NCI-H1694 (cell line): ENCODE measurements around the gene C10orf67.
"Not testable (repeated sequence)": the region's sequence is repeated elsewhere in the genome, so short reads cannot be mapped to it uniquely, and the experiment has no call there.

Experiments used
- DNase-seq: peaks from one replicate; lab custom pipeline; 2025; lab: John Stamatoyannopoulos, UW

Gene C10orf67

DNA sequence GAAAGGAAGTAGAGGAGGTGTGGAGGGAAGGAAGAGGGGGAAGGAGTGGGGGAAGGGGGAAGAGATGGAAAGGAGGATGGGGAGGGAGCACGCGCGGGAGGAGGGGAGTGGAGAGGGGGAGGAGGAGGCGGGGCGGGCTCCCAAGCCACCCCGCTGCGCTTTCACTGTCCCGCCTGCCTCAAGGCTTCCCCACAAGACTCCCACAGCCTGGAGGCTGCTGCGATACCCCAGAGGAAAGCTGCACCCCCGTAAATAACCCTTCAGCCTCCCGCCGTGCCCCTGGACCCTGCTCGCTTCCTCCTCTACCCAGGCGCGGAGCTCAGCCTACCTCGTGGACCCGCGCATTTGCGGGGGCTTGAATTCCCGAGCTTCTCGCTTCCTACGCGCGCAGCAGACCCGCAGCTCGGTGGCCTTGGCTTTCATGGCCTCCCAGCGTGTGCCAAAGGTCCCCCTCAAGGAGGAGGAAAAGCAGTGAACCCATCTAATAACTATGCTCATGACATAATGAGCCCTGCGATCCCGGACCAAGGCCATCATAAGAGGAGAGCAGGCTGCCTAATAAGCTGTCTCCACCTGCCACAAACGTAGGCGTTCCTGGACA, at the start of gene C10orf67:
Gene C10orf67 (minus strand): TSS at position 557 of the 601 bp plus-strand sequence. CDS start 23 bp downstream, at position 534.
- DNase-seq, result no peak

DNA sequence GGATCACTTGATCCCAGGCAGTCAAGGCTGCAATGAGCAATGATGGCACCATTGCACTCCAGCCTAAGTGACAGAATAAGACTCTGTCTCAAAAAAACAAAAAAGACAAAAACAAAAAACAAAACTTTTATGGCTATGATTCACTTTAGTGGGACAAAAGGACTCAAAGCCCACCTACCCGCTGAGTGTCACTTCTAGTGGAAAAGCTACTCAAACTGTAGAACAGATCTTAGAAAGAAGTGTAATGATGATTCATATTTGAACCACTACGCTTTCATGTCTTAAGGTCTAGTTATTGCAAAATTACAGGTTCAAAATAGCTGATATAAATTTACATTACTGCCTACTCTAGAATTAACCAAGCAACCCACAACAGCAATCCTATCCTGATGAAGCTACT, 47.2 kb upstream of the C10orf67 start:
- no peak for DNase-seq

DNA sequence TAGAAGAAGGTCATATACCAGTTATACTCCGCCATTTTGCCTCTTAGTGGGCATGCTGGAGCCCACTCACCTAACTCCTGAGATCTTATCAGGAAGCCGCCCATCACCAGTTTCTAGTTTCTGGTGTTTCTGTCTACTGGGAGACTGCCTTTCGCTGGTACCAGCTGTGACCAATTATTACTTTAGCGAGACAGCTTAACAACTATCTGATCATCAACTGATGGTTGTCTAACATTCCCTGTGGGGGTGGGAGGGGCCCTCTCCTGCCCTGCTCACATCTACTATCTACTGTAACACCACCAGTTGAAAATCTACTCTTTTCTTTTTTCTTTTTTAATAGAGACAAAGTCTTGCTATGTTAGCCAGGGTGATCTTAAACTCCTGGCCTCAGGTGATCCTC, 46.2 kb upstream of the C10orf67 start:
- DNase-seq, result no peak

DNA sequence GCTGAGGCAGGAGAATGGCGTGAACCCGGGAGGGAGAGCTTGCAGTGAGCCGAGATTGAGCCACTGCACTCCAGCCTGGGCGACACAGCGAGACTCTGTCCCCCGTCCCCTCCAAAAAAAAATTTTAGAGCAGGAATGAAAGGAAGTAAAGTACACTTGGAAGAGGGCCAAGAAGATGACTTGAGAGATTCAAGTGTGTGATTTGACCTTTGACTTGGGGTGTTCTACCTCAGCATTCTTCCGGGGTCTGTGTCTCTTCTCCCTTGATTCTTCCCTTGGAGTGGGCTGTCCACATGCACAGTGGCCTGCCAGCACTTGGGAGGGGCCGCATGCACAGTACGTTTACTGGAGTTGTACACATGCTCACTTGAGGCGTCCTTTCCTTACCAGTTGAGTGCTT, 45.8 kb upstream of the C10orf67 start:
- not testable (repeated sequence) for DNase-seq

DNA sequence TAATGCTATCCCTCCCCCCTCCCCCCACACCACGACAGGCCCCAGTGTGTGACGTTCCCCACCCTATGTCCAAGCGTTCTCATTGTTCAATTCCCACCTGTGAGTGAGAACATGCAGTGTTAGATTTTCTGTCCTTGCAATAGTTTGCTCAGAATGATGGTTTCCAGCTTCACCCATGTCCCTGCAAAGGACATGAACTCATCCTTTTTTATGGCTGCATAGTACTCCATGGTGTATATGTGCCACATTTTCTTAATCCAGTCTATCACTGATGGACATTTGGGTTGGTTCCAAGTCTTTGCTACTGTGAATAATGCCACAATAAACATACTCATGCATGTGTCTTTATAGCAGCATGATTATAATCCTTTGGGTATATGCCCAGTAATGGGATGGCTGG, 42.9 kb upstream of the C10orf67 start:
- DNase-seq, result not testable (repeated sequence)

DNA sequence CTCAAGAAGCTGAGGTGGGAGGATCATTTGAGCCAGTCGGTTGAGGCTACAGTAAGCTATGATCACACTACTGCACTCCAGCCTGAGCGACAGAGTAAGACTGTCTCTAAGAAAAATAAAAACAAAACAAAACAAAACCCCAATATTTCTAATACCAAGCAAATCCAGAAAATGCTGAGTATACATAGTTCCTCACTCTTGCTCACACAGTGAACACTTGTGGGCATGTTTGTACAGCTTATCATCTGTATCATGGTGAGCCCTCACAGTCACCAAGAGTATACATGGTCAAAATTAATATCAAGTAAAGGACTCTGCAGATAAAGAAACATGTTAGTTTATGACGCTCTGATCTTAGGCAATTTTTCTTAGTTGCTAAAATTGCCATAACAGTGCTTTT, 41.5 kb upstream of the C10orf67 start:
- no peak for DNase-seq

DNA sequence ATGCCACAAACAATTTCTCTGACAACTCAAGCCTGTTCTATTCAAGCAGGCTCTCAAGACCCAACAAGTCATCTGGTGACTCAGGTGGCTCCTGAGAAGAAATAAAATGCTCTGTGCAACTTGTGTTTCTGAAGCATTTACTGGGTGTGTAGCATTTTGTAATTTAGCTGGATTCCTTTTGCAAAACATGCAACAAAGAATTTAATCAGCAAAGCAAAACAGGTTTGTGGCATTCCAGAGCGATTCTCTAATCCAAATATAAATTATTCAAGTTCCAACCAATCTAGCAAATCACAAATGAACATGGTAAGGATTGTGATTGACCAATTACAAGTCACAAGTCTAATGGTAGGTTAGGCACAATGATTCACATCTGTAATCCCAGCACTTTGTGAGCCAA, 39.8 kb upstream of the C10orf67 start:
- DNase-seq, result no peak

DNA sequence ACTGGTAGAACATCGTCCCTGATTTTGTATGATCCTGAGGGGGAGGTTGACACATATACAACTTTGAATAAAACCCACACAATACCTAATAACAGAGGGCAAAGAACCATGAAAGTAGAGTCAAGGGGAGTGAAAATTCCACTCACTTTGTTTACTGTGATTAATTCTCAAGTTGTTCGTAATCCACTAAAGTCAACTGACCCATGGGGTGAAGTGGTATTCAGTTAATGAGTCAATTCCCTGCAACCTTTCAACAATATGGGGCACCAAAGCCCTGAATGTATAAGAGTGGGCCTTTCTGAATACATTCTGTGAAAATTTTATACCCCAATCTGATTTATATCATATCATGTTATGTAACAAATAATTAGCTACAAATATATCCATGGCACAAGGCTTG, 39.0 kb upstream of the C10orf67 start:
- no peak for DNase-seq

DNA sequence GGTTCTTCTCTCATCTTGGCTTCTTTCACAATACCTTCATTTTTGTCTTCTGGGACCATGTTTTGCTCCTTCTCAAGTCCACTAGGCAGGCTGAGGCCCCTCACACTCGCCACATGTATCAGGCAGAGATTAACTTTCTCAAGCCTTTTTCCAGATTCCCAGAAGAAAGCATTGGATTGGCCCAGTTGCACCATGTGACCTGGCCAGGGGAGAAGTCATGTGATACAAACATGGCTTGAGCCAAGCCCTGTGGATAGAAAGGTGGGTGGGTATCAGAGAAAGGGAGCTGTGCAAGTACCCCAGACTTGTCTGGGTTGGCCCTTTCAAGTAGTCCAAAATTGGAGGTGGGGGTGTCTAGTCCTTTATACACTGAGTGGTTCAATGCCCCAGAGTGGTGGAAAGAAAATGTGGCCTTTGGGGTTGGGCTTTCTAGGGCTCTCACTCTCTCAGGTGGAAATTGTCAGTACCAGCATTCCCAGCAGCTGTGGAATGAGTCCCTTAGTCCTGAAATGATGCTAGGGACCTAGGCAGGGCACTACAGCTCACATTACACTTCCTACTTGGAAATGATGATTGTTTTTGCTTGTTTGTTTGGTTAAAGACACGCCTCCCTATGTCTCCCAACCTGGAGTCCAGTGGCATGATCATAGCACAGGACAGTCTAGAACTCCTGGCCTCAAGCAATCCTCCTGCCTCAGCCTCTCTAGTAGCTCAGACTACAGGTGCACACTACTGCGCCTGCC, 36.9 kb upstream of the C10orf67 start:
- no peak for DNase-seq

DNA sequence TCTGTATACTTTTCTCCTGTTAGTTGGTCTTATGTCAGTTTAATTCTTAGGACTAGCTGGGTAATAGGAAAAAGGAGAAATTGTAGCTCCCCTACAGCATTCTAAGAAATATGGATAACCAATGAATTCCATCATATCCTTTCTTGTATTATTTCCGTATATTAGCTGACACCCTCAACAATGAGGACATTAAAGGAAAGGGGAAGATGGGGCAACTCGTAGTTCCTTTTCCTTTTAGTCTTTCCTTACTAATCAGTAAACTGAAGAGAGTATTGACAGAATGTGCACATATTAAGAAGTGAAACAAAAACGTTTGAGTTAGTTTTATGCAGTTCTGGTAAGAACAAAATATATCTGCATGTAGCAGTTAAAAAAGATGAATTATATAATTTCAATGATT, 35.1 kb upstream of the C10orf67 start:
- no peak for DNase-seq

DNA sequence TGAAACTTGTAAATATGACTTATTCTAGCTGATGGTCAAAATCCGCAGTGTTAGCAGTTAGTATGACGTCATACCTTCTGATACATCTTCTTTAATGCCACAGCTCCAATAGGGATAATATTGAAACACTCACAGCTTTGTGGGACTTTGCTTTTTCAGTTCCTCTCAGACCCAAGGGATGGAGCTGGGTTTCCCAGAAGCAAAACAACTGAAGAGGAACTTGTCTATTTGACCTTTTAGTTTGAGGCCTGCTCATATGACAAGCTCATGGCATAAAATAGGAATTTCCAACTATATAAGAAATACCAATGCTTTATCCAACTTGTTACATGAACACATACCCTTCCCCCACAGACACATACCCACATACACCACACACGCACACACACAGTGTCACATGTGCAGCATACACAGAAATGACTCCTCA, 31.6 kb upstream of the C10orf67 start:
- DNase-seq, result no peak

DNA sequence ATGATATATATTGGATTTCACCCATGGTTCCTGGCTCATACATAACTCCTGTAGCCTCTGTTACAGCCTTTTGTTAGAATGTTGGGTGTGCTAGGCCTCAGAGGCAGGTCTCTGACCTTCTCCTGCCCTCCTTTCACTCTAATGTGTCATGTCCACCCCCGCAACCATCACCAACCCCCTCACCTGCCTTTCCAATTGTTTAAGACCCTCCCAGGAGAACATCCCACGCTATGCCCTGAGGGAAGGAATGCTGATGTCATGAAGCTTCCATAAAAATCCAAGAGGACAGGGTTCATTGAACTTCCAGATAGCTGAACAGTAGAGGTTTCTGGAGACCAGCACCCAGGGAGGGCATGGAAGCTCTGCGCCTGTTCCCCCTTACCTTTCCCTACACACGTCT, 30.8 kb upstream of the C10orf67 start:
- no peak for DNase-seq

DNA sequence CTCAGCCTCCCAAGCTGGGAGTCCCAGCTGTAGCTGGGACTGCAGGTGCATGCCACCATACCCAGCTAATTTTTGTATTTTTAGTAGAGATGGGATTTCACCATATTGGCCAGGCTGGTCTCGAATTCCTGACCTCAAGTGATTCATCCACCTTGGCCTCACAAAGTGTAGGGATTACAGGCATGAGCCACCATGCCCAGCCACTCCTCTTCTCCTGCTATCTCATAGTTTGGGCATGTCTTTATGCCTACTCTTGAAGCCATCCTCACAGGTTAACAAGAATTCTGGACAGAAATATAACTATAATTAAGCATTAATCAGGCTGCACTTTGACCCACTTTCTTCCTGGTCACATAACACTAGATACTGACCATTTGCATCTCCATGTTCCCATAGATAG, 28.6 kb upstream of the C10orf67 start:
- no peak for DNase-seq

DNA sequence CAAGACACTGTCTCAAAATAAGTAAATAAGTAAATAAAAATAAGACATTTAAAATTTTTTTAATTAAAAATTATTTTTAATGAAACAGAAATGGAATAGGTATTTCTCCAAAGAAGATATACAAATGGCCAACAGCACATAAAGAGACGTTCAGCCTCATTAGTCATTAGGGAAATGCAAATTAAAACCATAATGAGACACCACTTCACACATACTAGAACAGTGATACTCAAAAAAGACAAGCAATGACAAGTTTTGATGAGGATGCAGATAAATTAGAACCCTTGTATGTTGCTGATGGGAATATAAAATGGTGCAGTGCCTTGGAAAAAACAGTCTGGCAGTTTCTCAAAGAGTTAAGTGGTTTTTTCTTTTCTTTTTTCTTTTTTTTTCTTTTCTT, 26.5 kb upstream of the C10orf67 start:
- no peak for DNase-seq

DNA sequence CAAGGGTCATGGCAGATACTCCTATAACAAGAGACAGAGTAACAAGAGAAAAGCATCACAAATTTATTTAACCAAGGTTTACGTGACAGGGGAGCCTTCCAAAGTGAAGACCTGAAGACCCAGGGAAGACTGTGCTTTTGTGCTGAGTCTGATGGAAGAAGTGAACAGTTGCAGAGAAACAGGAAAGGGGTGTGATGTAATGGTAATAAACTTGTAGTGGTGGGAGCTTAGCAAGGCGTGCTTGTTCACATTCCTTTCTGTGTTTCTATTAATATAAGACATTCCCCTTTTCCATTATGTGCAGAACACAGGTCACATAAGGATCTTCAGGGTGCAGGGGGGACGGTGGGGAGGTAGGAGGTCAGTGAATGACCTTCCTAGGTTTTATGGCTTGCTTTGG, 25.5 kb upstream of the C10orf67 start:
- no peak for DNase-seq

DNA sequence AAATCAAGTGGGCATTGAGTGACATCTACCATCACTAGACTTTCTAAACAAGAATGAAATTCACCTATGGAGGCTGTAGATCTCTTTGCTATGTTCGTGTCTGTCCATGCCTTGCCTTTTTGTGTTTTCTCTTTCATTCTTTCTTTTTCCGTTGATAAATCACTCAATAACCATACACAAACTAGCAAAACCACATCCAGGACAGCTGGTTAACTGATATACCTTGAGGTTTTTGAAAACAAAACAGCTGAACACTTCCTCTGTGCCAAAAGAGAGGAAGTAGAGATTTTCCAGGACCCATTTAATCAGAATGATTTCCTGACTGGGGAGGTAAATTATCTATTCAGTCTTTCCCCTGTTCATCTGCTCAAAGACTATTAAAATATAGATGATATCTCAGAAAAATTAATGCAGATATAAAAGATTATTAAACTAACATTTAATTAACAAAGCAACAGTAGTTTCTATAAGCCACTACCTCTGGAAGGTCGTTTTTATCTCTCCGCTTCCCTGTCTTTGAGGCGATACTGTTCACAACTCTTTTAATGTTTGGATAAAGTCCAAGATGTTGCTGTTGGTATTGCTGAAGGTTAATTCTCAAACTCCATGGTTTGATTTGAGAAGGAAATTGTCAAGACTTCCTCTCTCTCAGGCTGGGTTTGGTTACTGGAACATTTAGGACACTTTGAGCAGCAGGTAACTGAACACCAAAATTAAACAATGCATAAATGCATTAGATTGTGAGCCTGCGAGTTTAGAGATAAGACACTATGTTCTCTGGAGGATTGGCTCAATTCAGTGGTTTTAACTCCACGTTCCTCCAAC, 24.4 kb upstream of the C10orf67 start:
- no peak for DNase-seq

DNA sequence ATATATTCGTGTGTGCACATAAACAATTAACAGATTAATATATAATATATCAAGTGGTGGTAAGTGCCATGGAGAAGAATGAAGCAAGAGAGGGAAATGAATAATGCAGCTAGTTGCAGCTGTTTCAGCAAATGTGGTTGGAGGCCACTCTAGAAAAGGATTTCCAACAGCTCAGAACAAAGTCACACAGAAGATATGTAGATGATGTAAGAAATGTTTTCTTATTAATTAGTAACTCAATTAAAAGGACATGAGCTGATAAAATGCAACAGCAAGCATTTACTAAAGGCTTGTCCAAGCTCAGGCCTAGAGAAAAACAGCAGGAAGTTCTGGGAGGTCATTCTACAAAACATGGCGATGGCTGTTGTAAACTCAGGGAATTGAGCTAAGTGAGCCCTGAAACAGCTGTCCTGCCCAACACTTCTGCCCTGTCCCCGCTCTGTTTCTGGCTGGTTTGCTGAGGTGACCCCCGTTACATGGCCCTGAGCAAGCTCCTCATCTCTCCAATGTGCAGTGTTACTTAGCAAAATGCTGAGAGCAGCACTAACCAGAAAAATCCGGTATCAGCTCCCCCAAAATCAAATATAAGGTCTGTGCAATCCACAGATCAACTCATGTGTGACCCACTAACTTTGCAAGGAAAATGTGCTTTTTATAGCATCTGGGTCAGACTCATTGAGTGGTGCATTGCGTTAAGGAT, 23.4 kb upstream of the C10orf67 start:
- DNase-seq, result no peak

DNA sequence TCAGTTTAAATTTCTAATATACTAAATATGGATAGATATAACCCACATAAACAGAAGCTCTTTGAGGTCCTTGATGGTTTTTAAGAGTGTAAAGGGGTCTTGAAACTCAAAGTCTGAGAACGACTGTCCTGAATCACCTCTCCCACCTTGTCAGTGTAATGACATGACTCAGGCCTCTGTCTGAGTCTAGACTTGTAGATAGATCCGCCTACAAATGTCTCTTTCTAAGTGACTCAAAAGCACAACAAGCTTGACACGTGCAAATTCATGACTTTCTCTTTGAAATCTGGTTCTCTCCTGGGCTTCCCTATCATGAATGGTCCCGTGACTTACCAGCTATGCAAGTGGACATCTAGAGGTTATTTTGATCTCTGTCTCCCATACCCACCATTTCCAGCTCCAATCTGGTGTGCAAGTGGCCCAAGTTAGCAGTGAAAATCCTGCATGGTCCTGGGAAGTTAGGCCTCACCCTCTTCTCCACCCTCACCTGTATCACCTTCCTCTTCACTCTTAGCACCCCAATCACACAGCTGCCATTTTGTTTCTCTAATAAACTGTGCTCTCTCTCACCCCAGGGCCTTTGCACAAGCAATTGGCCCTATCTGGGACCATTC, 20.9 kb upstream of the C10orf67 start:
- not testable (repeated sequence) for DNase-seq

DNA sequence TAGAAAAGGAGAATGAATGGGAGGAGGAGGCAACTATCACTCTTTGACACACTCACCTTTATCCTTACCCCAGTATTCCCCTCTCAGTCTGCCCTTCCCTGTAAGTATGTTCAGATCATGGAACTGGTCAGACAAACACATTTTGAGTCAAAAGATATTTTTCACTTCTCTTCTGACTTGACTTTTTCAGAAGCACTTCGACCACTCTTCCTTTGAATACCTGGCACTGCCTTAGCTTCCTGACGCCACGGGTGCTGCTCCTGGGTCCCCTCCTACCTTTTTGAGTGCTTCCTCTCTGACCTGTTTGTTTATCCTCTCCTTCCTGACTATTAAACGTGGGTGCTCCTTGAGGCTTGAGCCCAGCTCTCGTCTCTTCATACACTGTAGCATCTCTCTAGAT, 19.8 kb upstream of the C10orf67 start:
- no peak for DNase-seq

DNA sequence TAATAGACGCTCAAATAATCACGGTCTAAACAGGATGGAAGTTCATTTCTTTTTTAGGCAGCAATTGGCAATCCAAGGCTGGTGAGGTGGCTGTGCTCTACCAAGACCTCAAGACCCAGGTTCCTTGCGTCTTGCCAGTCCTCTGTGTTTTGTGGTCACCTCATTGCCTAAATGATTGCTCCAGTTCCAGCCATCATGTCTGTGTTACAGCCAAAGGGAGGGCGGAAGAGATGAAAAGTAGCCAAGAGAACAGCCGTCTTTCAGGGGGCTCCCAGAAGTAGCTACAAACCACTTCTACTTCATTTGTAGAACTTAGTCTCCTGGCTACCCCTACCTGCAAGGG, 19.2 kb upstream of the C10orf67 start:
- no peak for DNase-seq

DNA sequence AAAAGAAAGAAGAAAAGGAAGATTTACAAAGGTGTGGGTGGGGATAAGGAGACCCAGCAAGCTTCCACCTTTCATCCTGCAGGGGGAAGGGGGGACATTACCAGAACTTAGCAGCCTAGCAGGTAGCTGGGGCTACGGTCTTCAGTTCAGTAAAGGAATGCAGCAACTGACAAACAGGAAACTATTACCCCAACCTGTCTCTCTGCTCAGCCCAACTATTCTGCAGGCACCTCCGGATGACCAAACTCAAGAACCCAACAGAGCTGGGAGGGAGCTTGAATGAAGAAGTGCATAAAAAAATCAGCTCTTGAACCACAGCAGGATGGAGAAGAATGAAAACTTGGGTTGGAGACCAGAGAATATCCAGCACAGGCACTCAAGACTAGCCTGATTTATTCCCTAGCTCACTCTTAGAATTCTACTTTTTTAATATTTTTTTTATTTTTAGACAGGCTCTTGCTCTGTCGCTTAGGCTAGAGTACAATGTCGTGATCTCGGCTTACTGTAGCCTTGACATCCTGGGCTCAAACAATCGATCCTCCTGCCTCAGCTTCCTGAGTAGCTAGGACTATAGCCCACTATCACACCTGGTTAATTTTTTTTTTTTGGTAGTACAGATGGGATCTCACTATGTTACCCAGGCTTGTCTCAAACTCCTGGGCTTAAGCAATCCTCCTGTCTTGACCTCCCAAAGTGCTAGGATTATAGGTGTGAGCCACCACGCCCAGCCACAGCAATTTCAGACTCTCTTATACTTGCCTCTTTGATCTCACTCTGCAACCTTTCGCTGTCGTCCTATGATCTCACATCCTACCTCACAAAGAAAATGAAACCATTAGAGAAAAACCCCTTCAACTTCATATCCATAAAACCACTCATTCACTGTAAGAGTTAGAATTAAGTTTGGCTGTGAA, 18.5 kb upstream of the C10orf67 start:
- DNase-seq, result no peak
